Gastrocnemius medialis (tissue), 4 donors: ENCODE results near the gene CLDN20.

Experiments used
- POLR2A ChIP-seq, 2 donors: fragments of 450-650 bp; IDR thresholded peaks; one replicate each; pipeline ENCODE4 v1.6.1; 2017; ENCODE audit warnings: antibody characterized with exemption in 2 of 2, mild to moderate bottlenecking in 2 of 2, moderate library complexity in 2 of 2
- TF ChIP-seq, protein P1 (sequence below), 5 experiments: fragments of 450-650 bp in 3 of 5; fragments of 200-600 bp in 2 of 5; sonication (generic) in 2 of 5; IDR thresholded peaks in 4 of 5; conservative IDR thresholded peaks in 1 of 5; 1 replicate in 4 of 5; 2 replicates in 1 of 5; pipeline ENCODE4 v1.5.1; 2016 to 2019; ENCODE audit warnings: antibody characterized with exemption in 5 of 5, mild to moderate bottlenecking in 3 of 5, moderate library complexity in 3 of 5

DNA sequence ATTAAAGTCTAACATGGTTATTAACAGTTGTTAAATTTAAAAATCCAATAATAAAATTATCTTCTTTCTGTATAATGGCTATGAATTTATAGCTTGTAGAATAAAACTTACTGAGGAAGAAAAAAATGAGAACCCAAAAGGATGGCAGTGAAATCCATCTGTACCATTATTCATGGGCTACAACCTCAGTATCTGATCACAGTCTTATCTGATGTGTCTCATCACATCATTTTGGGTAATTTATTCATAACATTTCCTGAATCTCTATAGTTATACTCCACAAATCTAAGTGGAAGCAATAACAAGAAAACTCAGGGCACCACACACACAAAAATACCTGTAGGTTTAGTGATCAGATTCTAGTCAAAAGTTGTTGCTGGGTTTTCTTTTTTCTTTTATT, 7.3 kb downstream of the CLDN20 start:
- TF ChIP-seq, protein P1, sequence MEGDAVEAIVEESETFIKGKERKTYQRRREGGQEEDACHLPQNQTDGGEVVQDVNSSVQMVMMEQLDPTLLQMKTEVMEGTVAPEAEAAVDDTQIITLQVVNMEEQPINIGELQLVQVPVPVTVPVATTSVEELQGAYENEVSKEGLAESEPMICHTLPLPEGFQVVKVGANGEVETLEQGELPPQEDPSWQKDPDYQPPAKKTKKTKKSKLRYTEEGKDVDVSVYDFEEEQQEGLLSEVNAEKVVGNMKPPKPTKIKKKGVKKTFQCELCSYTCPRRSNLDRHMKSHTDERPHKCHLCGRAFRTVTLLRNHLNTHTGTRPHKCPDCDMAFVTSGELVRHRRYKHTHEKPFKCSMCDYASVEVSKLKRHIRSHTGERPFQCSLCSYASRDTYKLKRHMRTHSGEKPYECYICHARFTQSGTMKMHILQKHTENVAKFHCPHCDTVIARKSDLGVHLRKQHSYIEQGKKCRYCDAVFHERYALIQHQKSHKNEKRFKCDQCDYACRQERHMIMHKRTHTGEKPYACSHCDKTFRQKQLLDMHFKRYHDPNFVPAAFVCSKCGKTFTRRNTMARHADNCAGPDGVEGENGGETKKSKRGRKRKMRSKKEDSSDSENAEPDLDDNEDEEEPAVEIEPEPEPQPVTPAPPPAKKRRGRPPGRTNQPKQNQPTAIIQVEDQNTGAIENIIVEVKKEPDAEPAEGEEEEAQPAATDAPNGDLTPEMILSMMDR (IDR thresholded peaks at IDR 0.05 in 4 of 5, conservative IDR thresholded peaks at IDR 0.05 in 1 of 5), result no peak
- no peak for TF ChIP-seq POLR2A (IDR thresholded peaks at IDR 0.05)
